Measurements from ENCODE around the gene ATXN3L.
"Not testable (repeated sequence)": the region's sequence is repeated elsewhere in the genome, so short reads cannot be mapped to it uniquely, and the experiment has no call there.

The ATXN3L gene

GRCh38 chrX:13304052-13304451 lies 15.8 kb downstream of the ATXN3L start:
- no peak for DNase-seq

- DNase-seq, result not testable (repeated sequence)
Observed at GRCh38 chrX:13303248-13303647, 16.6 kb downstream of the ATXN3L start.

- no peak for DNase-seq
Observed at GRCh38 chrX:13298836-13299235, 21.0 kb downstream of the ATXN3L start.

GRCh38 chrX:13295841-13296240 lies 24.0 kb downstream of the ATXN3L start:
- DNase-seq, result no peak

- no peak for DNase-seq
Observed at GRCh38 chrX:13293700-13294099, 26.2 kb downstream of the ATXN3L start.

- no peak for DNase-seq
Observed at GRCh38 chrX:13290891-13291614, 28.8 kb downstream of the ATXN3L start.

- DNase-seq, result no peak
Observed at GRCh38 chrX:13288671-13289070, 31.2 kb downstream of the ATXN3L start.

- no peak for DNase-seq
Observed at GRCh38 chrX:13287816-13288215, 32.0 kb downstream of the ATXN3L start.

GRCh38 chrX:13285693-13286092 lies 34.2 kb downstream of the ATXN3L start:
- no peak for DNase-seq

- no peak for DNase-seq
Observed at GRCh38 chrX:13285229-13285628, 34.6 kb downstream of the ATXN3L start.

GRCh38 chrX:13284570-13284969 lies 35.3 kb downstream of the ATXN3L start:
- no peak for DNase-seq

- DNase-seq, result no peak
Observed at GRCh38 chrX:13283950-13284546, 35.8 kb downstream of the ATXN3L start.

GRCh38 chrX:13283512-13283911 lies 36.3 kb downstream of the ATXN3L start:
- DNase-seq, result no peak

- DNase-seq, result no peak
Observed at GRCh38 chrX:13281289-13281688, 38.6 kb downstream of the ATXN3L start.

- DNase-seq, result no peak
Observed at GRCh38 chrX:13279279-13280018, 40.4 kb downstream of the ATXN3L start.

GRCh38 chrX:13277539-13277938 lies 42.3 kb downstream of the ATXN3L start:
- no peak for DNase-seq

GRCh38 chrX:13276991-13277390 lies 42.9 kb downstream of the ATXN3L start:
- DNase-seq, result no peak

GRCh38 chrX:13275031-13275430 lies 44.8 kb downstream of the ATXN3L start:
- no peak for DNase-seq

- DNase-seq, result no peak
Observed at GRCh38 chrX:13272426-13272825, 47.4 kb downstream of the ATXN3L start.

GRCh38 chrX:13271511-13271910 lies 48.3 kb downstream of the ATXN3L start:
- DNase-seq, result no peak

- DNase-seq, result no peak
Observed at GRCh38 chrX:13270360-13270759, 49.5 kb downstream of the ATXN3L start.

GRCh38 chrX:13268874-13269273 lies 51.0 kb downstream of the ATXN3L start:
- DNase-seq, result no peak

All from effector CD8-positive, alpha-beta T cell (primary cell).